SU-DHL-6 (cell line): ENCODE measurements around the gene SEPTIN1.

Experiments
- CTCF ChIP-seq: fragments of 200-600 bp; sonication (generic); IDR thresholded peaks from one replicate; pipeline ENCODE4 v1.5.1; 2017; ENCODE audit warnings: antibody characterized with exemption, mild to moderate bottlenecking, low read length, moderate library complexity; ENCODE audit not compliant: insufficient read depth, poor library complexity, severe bottlenecking
- EZH2phosphoT487 ChIP-seq: fragments of 200-600 bp; sonication (generic), shearing (Covaris generic); conservative IDR thresholded peaks from 2 replicates; pipeline ENCODE4 v1.6.1; 2018; ENCODE audit warnings: mild to moderate bottlenecking, antibody characterized with exemption, low read length, moderate library complexity, mixed read lengths

GRCh38 chr16:30340621-30341020, 41.7 kb downstream of the SEPTIN1 start:
- no peak for TF ChIP-seq CTCF
- no peak for TF ChIP-seq EZH2phosphoT487
